Measurements from ENCODE around the gene CHD3.

CHD3 gene

DNA sequence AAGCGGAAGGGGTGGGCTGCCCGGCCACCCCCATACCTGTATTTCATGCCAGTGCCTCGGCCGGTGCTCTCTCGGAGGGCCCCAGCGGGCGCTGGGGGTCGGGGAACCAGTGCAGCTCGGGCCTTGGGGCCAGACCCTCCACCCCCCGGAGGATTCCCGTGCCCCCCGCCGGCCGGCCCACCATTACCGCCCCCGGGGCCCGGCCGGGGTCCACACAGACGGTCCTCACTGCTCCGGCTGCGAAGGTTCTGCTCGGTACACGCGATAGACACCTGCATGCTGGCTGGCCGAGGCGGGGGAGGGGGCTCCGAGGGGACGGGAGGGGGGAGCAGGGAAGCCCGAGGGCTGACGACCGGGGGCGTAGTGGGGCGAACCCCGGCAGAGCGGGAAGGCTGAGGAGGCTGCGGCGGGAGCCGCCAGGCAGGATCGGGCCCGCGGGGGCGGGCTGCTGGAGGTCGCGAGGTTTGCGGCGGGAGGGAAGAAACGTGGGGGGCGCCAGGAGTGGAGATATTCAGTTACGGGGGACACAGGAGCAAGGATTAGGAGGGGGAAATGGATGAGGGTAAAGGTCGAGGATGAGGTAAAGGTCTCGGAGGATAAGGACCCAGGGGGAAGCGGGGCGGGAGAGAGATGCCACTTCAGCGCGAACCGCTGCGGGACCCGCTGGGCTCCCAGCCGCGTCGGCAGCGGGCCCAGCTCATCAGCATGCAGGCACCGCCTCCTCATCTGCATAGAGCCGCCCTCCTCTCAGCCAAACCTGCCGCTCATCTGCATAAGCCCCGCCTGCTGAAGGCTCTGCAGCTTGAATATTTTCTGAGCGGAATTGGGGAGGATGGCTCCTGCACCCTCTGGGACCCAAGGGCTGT is 40.8 kb downstream of the CHD3 start, which contains the start of gene KCNAB3:
KCNAB3 (minus strand) TSS at position 699 of the 866 bp plus-strand sequence; CDS start at position 278, 421 bp downstream.
- Mint-ChIP-seq H3K27ac (no peak within 1 kb of the TSS), H3K27me3 (ENCODE audit: low read depth, poor library complexity) (peaks cover 52% of the 10 kb centered on the region), H3K9me3 (no peaks in the 10 kb centered on the region), H3K36me3 (ENCODE audit: low read depth) (peaks cover 2% of the 10 kb centered on the region), H3K4me1 (peaks cover 62% of the 10 kb centered on the region), H3K4me3 (peak within 1 kb of the TSS; percentile 99)
- TF ChIP-seq, protein P1, sequence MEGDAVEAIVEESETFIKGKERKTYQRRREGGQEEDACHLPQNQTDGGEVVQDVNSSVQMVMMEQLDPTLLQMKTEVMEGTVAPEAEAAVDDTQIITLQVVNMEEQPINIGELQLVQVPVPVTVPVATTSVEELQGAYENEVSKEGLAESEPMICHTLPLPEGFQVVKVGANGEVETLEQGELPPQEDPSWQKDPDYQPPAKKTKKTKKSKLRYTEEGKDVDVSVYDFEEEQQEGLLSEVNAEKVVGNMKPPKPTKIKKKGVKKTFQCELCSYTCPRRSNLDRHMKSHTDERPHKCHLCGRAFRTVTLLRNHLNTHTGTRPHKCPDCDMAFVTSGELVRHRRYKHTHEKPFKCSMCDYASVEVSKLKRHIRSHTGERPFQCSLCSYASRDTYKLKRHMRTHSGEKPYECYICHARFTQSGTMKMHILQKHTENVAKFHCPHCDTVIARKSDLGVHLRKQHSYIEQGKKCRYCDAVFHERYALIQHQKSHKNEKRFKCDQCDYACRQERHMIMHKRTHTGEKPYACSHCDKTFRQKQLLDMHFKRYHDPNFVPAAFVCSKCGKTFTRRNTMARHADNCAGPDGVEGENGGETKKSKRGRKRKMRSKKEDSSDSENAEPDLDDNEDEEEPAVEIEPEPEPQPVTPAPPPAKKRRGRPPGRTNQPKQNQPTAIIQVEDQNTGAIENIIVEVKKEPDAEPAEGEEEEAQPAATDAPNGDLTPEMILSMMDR (IDR thresholded peaks at IDR 0.05), result no peak
- peak; percentile 86 for DNase-seq

DNA sequence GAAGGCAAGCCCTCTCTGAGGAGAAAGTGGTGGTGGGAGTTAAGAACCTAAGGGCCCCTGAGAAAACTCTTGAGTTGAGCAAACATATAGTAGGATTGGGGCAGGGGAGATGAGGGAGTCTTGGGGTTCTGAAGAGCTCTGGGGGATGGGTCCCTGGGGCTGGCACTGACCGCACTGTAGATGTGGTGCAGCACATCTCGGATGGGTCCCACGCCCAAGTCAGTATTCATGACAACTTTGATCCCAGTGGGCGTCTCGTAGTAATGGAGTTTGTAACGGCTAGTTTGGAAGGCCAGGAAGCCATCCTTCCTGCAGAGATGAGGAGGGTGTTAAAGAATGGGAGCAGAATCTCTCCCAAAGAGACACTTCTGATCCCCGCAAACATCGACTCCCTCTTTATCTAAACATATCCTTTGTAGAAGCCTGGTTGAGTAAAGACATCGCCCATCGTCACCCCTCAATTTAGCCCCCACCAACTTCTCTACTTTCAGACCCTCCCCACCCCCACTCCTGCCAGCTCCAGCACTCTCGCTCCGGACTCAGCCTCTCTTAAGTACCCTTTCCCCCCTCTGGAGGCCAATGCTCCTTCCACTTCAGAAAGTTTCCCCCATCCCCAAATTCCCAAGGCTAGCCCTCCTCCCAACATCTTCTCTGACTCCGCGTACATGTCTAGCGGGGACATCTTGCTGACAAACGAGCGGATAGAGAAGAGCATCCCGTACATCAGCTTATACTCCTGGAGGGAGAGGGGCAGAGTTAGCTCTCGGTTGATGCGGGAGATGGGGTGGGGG is 42.4 kb downstream of the CHD3 start:
- Mint-ChIP-seq H3K4me1 (peaks cover 75% of the 10 kb centered on the region), H3K27ac (peak overlapping the region; percentile 27), H3K9me3 (no peaks in the 10 kb centered on the region), H3K4me3 (peak overlapping the region; percentile 99), H3K27me3 (ENCODE audit: low read depth, poor library complexity) (peaks cover 48% of the 10 kb centered on the region), H3K36me3 (ENCODE audit: low read depth) (peaks cover 18% of the 10 kb centered on the region)
- TF ChIP-seq, protein P1 (IDR thresholded peaks at IDR 0.05), result no peak
- DNase-seq, result no peak

DNA sequence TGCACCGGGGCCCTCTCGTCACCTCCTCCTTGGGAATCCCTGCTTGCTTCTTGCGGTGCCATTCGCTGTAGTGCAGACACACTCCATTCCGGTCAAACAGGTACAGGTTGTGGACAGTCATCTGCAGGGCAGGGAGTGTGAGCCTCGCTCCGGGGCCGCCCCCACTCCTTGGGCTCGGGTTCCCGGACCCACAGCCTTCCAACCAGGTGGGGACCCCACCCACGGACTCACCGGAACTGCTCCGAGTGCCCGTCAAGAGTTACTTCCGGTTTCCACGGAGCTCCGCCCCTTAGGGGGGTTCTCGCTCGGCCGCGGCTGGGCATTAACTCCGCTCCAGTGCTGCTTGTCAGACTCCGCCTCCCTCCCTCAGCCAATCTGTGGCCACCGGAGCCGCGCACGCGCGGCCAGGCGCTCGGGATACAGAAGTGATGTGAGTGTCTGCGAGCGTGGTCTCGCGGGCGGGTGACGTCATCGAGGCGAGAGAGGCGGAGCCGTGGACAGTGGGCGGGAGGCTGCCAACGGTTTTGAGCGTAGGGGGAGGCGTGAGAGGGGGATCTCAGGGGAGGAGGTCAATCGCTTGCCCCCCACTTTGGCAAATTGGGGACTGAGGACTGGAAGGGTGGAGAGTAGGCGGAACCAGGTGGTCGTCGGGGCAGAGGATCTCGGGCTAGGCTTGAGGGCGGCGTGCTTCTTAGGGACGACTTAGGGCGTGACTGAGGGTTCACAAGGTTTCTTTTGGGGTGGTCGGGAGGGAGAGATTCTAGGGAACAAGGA is 43.3 kb downstream of the CHD3 start, which contains the start of the genes CNTROB and TRAPPC1:
CNTROB (plus strand) TSS at position 498 of the 774 bp plus-strand sequence. CDS start 874 bp downstream, outside the sequence.
TRAPPC1 (minus strand) TSS at position 238 of the 774 bp plus-strand sequence; CDS start at position 121, 117 bp downstream.
- Mint-ChIP-seq H3K27me3 (ENCODE audit: low read depth, poor library complexity) (peaks cover 39% of the 10 kb centered on the region), H3K4me1 (peaks cover 75% of the 10 kb centered on the region), H3K9me3 (no peaks in the 10 kb centered on the region), H3K27ac (peak within 1 kb of the TSS; percentile 97), H3K36me3 (ENCODE audit: low read depth) (peaks cover 27% of the 10 kb centered on the region), H3K4me3 (peak within 1 kb of the TSS; percentile 99)
- TF ChIP-seq, protein P1 (IDR thresholded peaks at IDR 0.05), result no peak
- DNase-seq, result peak; percentile 99

DNA sequence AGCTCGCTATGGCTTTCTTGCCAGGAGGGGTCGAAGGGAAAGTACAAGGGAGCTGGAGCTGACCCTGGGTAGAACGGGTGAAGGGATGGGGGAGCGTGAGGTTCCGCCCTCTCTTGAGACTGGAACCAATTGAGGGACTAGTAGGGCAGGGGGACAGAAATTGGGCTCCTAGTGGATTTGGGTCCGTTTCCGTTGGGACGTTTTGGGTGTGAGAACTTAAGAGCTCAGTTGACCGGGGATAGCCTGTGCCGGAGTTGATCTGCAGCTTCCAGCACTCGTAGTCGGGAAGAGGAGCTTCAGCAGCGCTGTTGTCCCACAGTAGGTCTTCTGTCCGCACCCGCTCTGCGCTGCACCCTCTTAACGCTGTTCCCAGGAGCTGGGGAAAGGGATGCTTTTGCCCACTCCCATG is 43.9 kb downstream of the CHD3 start:
- peaks cover 75% of the 10 kb centered on the region for H3K4me1 Mint-ChIP-seq

DNA sequence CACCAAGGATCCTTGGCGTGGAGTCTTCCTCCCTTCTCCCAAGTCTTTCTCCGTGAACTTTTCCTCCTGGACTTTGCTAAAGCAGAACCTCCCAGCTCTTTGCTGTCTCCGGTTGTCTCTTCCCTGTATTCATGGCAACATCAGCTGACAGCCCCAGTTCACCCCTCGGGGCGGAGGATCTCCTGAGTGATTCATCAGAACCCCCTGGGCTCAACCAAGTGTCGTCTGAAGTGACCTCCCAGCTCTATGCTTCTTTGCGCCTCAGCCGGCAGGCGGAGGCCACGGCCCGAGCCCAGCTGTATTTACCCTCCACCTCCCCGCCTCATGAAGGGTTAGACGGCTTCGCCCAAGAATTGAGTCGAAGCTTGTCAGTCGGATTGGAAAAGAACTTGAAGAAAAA is 44.4 kb downstream of the CHD3 start:
- Mint-ChIP-seq H3K4me3 (peak overlapping the region; percentile 99), H3K36me3 (ENCODE audit: low read depth) (peaks cover 31% of the 10 kb centered on the region), H3K27me3 (ENCODE audit: low read depth, poor library complexity) (peaks cover 29% of the 10 kb centered on the region), H3K9me3 (no peaks in the 10 kb centered on the region), H3K4me1 (peaks cover 72% of the 10 kb centered on the region), H3K27ac (no peak overlapping the region)
- DNase-seq, result peak; percentile 38
- TF ChIP-seq, protein P1 (IDR thresholded peaks at IDR 0.05), result no peak

More for the DNA sequence above, 43.9 kb downstream of the CHD3 start:
- DNase-seq, result peak; percentile 19
- Mint-ChIP-seq H3K27me3 (ENCODE audit: low read depth, poor library complexity) (peaks cover 33% of the 10 kb centered on the region), H3K27ac (peak overlapping the region; percentile 97), H3K9me3 (no peaks in the 10 kb centered on the region), H3K4me3 (peak overlapping the region; percentile 99), H3K36me3 (ENCODE audit: low read depth) (peaks cover 31% of the 10 kb centered on the region)
- TF ChIP-seq, protein P1 (IDR thresholded peaks at IDR 0.05), result no peak

Data from nephron progenitor cell (in vitro differentiated cells).